IMR-90 (cell line): Measurements from ENCODE around the gene ARPC5L. TPM values are rescaled to one million over a fixed set of nuclear protein-coding genes. Genes with fewer than 3 reads are reported as not detected.

Experiments
- ATAC-seq: fragments of 200-7000 bp; cut with Tn5 transposase; 2 replicates; pipeline ENCODE4 v1.9.1; 2020; ENCODE audit warnings: low read depth, mild to moderate bottlenecking, moderate library complexity
- BruUV-seq: library from RNA; stranded (reverse); fragments of 400-500 nt; replicated peaks from 2 replicates; lab custom pipeline; 2021; lab: Mats Ljungman, UMichigan
- CTCF ChIA-PET: fragments of 300-600 bp; formaldehyde crosslinking; extraction: SDS; loops from one replicate; lab custom pipeline; 2021; ENCODE audit warnings: antibody characterized with exemption; lab: Yijun Ruan, JAX
- POLR2A ChIA-PET: fragments of 300-600 bp; sonication (Branson Sonifier 250); formaldehyde crosslinking; loops from one replicate; lab custom pipeline; 2022; ENCODE audit warnings: antibody characterized with exemption; ENCODE audit not compliant: unreplicated experiment; lab: Charles Lee
- DNase-seq: peaks from one replicate; pipeline ENCODE4 v3.0.0; 2013
- H2AFZ ChIP-seq: replicated peaks from 2 replicates; pipeline ENCODE3; 2013; ENCODE audit warnings: low read length, mild to moderate bottlenecking; ENCODE audit not compliant: poor library complexity
- H2AK5ac ChIP-seq: 2 replicates; pipeline ENCODE4 v1.6.1; 2013; ENCODE audit warnings: low read depth, low read length, inconsistent platforms
- H2AK9ac ChIP-seq: replicated peaks from 2 replicates; pipeline ENCODE3; 2013; ENCODE audit warnings: mild to moderate bottlenecking, low read depth, low read length, moderate library complexity; ENCODE audit not compliant: poor library complexity
- H2BK120ac ChIP-seq: 2 replicates; pipeline ENCODE4 v1.6.1; 2013; ENCODE audit warnings: low read depth, low read length, inconsistent platforms
- H2BK15ac ChIP-seq: 3 replicates; pipeline ENCODE4 v1.6.1; 2013; ENCODE audit warnings: low read depth, low read length, inconsistent platforms
- H2BK20ac ChIP-seq: 2 replicates; pipeline ENCODE4 v1.6.1; 2013; ENCODE audit warnings: low read depth, mild to moderate bottlenecking, inconsistent platforms, low read length, moderate library complexity
- H2BK5ac ChIP-seq: 2 replicates; pipeline ENCODE4 v1.6.1; 2013; ENCODE audit warnings: mild to moderate bottlenecking, low read depth, low read length, inconsistent platforms; ENCODE audit not compliant: poor library complexity, severe bottlenecking
- H3K14ac ChIP-seq: replicated peaks from 2 replicates; pipeline ENCODE4 v1.6.1; 2013; ENCODE audit warnings: low read depth, low read length, inconsistent platforms
- H3K18ac ChIP-seq: 2 replicates; pipeline ENCODE4 v1.6.1; 2013; ENCODE audit warnings: low read depth, low read length, control low read depth
- H3K23ac ChIP-seq: 2 replicates; pipeline ENCODE4 v1.6.1; 2013; ENCODE audit warnings: low read depth, low read length, inconsistent platforms
- H3K27ac ChIP-seq: 2 replicates; pipeline ENCODE4 v1.5.1; 2013; ENCODE audit warnings: mild to moderate bottlenecking, control low read depth, low read length; ENCODE audit not compliant: insufficient read depth
- H3K27me3 ChIP-seq: 2 replicates; pipeline ENCODE4 v1.6.1; 2013; ENCODE audit warnings: low read length; ENCODE audit not compliant: control insufficient read depth, insufficient read depth
- H3K36me3 ChIP-seq: 2 replicates; pipeline ENCODE4 v1.6.1; 2013; ENCODE audit warnings: low read length, mixed read lengths; ENCODE audit not compliant: control insufficient read depth, insufficient read depth
- H3K4ac ChIP-seq: 2 replicates; pipeline ENCODE4 v1.6.1; 2013; ENCODE audit warnings: low read depth, low read length, inconsistent platforms
- H3K4me1 ChIP-seq: 2 replicates; pipeline ENCODE4 v1.6.1; 2013; ENCODE audit warnings: low read length, mixed read lengths; ENCODE audit not compliant: control insufficient read depth, insufficient read depth
- H3K4me2 ChIP-seq: 2 replicates; pipeline ENCODE4 v1.6.1; 2013; ENCODE audit warnings: low read depth, mild to moderate bottlenecking, control low read depth, low read length, moderate library complexity
- H3K4me3 ChIP-seq: 2 replicates; pipeline ENCODE4 v1.5.1; 2013; ENCODE audit warnings: low read depth, mild to moderate bottlenecking, control low read depth, low read length, moderate library complexity; ENCODE audit not compliant: insufficient read depth
- H3K56ac ChIP-seq: 2 replicates; pipeline ENCODE4 v1.6.1; 2013; ENCODE audit warnings: low read length, inconsistent platforms; ENCODE audit not compliant: insufficient read depth; ENCODE audit errors: extremely low read depth
- H3K79me1 ChIP-seq, 2 experiments: 2 replicates each; pipeline ENCODE4 v1.6.1; 2013; ENCODE audit warnings: low read length in 2 of 2, inconsistent platforms in 1 of 2, low read depth in 1 of 2
- H3K9ac ChIP-seq: 2 replicates; pipeline ENCODE4 v1.6.1; 2013; ENCODE audit warnings: low read depth, low read length, control low read depth
- H3K9me1 ChIP-seq: 2 replicates; pipeline ENCODE4 v1.6.1; 2013; ENCODE audit warnings: low read length, inconsistent platforms; ENCODE audit not compliant: insufficient read depth
- H3K9me3 ChIP-seq: 2 replicates; pipeline ENCODE4 v1.6.1; 2013; ENCODE audit warnings: low read length; ENCODE audit not compliant: control insufficient read depth, insufficient read depth
- H4K20me1 ChIP-seq: 2 replicates; pipeline ENCODE4 v1.6.1; 2013; ENCODE audit warnings: low read length, inconsistent platforms; ENCODE audit not compliant: insufficient read depth
- H4K5ac ChIP-seq: 2 replicates; pipeline ENCODE4 v1.6.1; 2013; ENCODE audit warnings: mild to moderate bottlenecking, low read depth, low read length, control low read depth
- H4K8ac ChIP-seq, 2 experiments: 2 replicates each; pipeline ENCODE4 v1.6.1; 2013; ENCODE audit warnings: low read depth in 2 of 2, low read length in 2 of 2, control low read depth in 1 of 2, inconsistent platforms in 1 of 2
- H4K91ac ChIP-seq: 2 replicates; pipeline ENCODE4 v1.6.1; 2013; ENCODE audit warnings: low read depth, low read length, inconsistent platforms; ENCODE audit not compliant: insufficient read depth
- FOS ChIP-seq: fragments of 150-350 bp; IDR thresholded peaks from 2 replicates; pipeline ENCODE4 v1.6.1; 2016; ENCODE audit warnings: low read depth, low read length
- MAFK ChIP-seq: IDR thresholded peaks from 2 replicates; pipeline ENCODE4 v1.6.1; 2012; ENCODE audit warnings: low read depth, low read length, improper control_type of control experiment
- MAZ ChIP-seq: IDR thresholded peaks from 2 replicates; pipeline ENCODE4 v1.6.1; 2012; ENCODE audit warnings: low read depth, mild to moderate bottlenecking, low read length, improper control_type of control experiment, moderate library complexity, borderline replicate concordance
- MXI1 ChIP-seq: IDR thresholded peaks from 2 replicates; pipeline ENCODE4 v1.6.1; 2012; ENCODE audit warnings: low read depth, mild to moderate bottlenecking, low read length, moderate library complexity, borderline replicate concordance
- NFE2L2 ChIP-seq: fragments of 150-350 bp; IDR thresholded peaks from 2 replicates; pipeline ENCODE4 v1.6.1; 2016; ENCODE audit warnings: low read depth, mild to moderate bottlenecking, low read length
- RAD21 ChIP-seq: IDR thresholded peaks from 2 replicates; pipeline ENCODE4 v1.6.1; 2012; ENCODE audit warnings: low read length, improper control_type of control experiment
- RCOR1 ChIP-seq: IDR thresholded peaks from 2 replicates; pipeline ENCODE4 v1.6.1; 2012; ENCODE audit warnings: mild to moderate bottlenecking, low read length, improper control_type of control experiment; ENCODE audit not compliant: insufficient replicate concordance
- SMC3 ChIP-seq: fragments of 150-350 bp; IDR thresholded peaks from 2 replicates; pipeline ENCODE4 v1.6.1; 2016; ENCODE audit warnings: low read depth, mild to moderate bottlenecking, antibody characterized with exemption, low read length, moderate library complexity
- WGBS, 2 experiments: methylation state at CpG; one replicate each; pipeline versions ENCODE4 v1.1.5 to v1.1.7; 2013; ENCODE audit warnings: missing lambda C conversion rate in 2 of 2; ENCODE audit not compliant: insufficient read length in 1 of 2; ENCODE audit errors: extremely low coverage in 2 of 2; 5-methylcytosine and 5-hydroxymethylcytosine counted together
- dilution Hi-C: fragments of 300-500 bp; cut with HindIII; formaldehyde crosslinking; loops from one replicate; pipeline ENCODE4 v1.14.3; 2018; ENCODE audit warnings: low sequenced_read_pairs; ENCODE audit not compliant: unreplicated experiment
- in situ Hi-C: fragments of 300-500 bp; cut with MboI; formaldehyde crosslinking; loops from 3 replicates; pipeline ENCODE4 v1.14.3; 2019; ENCODE audit warnings: low sequenced_read_pairs, inconsistent platforms, mixed read lengths
- intact Hi-C: fragments of 100-400 bp; cut with micrococcal nuclease; formaldehyde crosslinking; loops from 2 replicates; pipeline ENCODE4 v1.10.0; 2022
- polyA plus RNA-seq, 3 experiments: library from polyadenylated mRNA; depleted of rRNA; stranded (reverse); fragments of >200 nt; gene quantifications; 2 replicates each; pipeline ENCODE4 v1.2.3, GENCODE V29; 2012; ENCODE audit warnings: low replicate concordance in 1 of 3
- total RNA-seq: library from RNA; depleted of rRNA; stranded (reverse); fragments of >200 nt; gene quantifications from 2 replicates; pipeline ENCODE4 v1.2.3, GENCODE V29; 2012
- TF ChIP-seq, protein P1 (sequence below): fragments of 150-350 bp; IDR thresholded peaks from 2 replicates; pipeline ENCODE4 v1.6.1; 2016; ENCODE audit warnings: low read depth, mild to moderate bottlenecking, low read length, moderate library complexity, borderline replicate concordance

ARPC5L gene
- total and polyA plus RNA-seq, 2 of the 4 experiments (the other 2 are of a cell fraction): 11.1 to 53.8 TPM

GRCh38 chr9:124860582-124861341 lies 1.2 kb upstream of the ARPC5L start (continued):
- TF ChIP-seq NFE2L2: no peak
- no peak for TF ChIP-seq MAZ
- no peak for TF ChIP-seq FOS
- TF ChIP-seq RAD21: no peak
- TF ChIP-seq RCOR1: no peak
- TF ChIP-seq MXI1: no peak

DNA sequence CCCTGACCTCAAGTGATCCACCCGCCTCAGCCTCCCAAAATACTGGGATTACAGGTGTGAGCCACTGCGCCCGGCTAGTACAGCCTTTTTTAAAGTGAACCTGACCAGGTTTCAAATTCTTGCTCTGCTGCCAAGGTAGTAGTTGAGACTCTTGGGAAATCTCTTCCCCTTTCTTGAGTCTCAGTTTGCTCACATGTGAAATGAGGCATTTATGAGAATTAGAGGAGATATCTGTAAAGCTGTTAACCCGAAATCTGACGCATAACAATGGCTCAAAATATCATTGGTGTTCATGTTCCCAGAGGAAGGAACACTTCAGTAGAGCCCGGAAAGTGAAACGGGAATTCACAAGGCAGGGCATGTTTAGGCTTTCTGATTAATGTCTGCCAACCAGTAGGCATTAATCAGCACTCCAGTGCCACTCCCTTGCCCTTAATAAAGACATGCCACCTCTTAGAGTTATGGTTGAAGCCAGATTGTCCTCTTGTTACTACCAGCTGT lies 1.5 kb downstream of the ARPC5L start:
- H2BK5ac ChIP-seq: no peak overlapping the region
- H3K9me1 ChIP-seq: peaks cover 4% of the 10 kb centered on the region; the same call in 1 of the 2 replicates
- no peaks in the 10 kb centered on the region for H3K9me3 ChIP-seq
- ATAC-seq: no peak
- H4K5ac ChIP-seq: no peak overlapping the region
- dilution Hi-C loops: no loop called here
- TF ChIP-seq, protein P1, sequence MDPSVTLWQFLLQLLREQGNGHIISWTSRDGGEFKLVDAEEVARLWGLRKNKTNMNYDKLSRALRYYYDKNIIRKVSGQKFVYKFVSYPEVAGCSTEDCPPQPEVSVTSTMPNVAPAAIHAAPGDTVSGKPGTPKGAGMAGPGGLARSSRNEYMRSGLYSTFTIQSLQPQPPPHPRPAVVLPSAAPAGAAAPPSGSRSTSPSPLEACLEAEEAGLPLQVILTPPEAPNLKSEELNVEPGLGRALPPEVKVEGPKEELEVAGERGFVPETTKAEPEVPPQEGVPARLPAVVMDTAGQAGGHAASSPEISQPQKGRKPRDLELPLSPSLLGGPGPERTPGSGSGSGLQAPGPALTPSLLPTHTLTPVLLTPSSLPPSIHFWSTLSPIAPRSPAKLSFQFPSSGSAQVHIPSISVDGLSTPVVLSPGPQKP: no peak
- TF ChIP-seq SMC3: no peak
- no peak for TF ChIP-seq MAFK
- no peak for TF ChIP-seq MXI1
- no peak overlapping the region for H2AFZ ChIP-seq
- no peaks in the 10 kb centered on the region for H3K27me3 ChIP-seq
- no peak overlapping the region for H3K23ac ChIP-seq
- no peak overlapping the region for H2AK9ac ChIP-seq
- H3K56ac ChIP-seq: no peak overlapping the region
- H3K18ac ChIP-seq: no peak overlapping the region
- peaks cover 11% of the 10 kb centered on the region for H3K4me1 ChIP-seq
- DNase-seq: no peak
- no peak overlapping the region for H3K4me3 ChIP-seq
- H3K79me1 ChIP-seq: peaks cover 13 to 49% of the 10 kb centered on the region in 2 experiments
- H2AK5ac ChIP-seq: peak overlapping the region; percentile 14; the same call in 1 of the 2 replicates
- ChIA-PET POLR2A (interaction anchor here (1.0 kb wide), 1 partner anchor 10 kb away, joined by 5 read pairs; no protein-coding TSS in a partner anchor), CTCF (no interaction called here)
- no peak overlapping the region for H3K27ac ChIP-seq
- H3K4me2 ChIP-seq: no peak overlapping the region
- no peak overlapping the region for H3K4ac ChIP-seq
- no peak overlapping the region for H2BK120ac ChIP-seq
- in situ Hi-C loops: loop anchor here (10.0 kb wide), 1 partner anchor 281 kb away; the partner anchor contains the start of gene SCAI
- no CpG with 5 or more reads among the region's 7 CpGs for WGBS, 2 experiments
- H2BK15ac ChIP-seq: no peak overlapping the region
- H3K9ac ChIP-seq: no peak overlapping the region
- intact Hi-C loops: no loop called here
- H4K91ac ChIP-seq: no peak overlapping the region
- peaks cover 27% of the 10 kb centered on the region for H3K36me3 ChIP-seq
- no peak overlapping the region for H3K14ac ChIP-seq
- H4K20me1 ChIP-seq: peaks cover 33% of the 10 kb centered on the region
- H4K8ac ChIP-seq: no peak overlapping the region
- no TSS peak for BruUV-seq
- no peak overlapping the region for H2BK20ac ChIP-seq
